SU-DHL-6 (cell line): ENCODE results near the gene CYTH1.

Experiments
- H2AFZ ChIP-seq: fragments of 200-600 bp; sonication (generic); 2 replicates; pipeline ENCODE4 v1.6.1; 2014; ENCODE audit warnings: low read depth, mild to moderate bottlenecking, moderate library complexity, mixed read lengths, antibody characterized with exemption, low read length; ENCODE audit not compliant: severe bottlenecking
- H3F3A ChIP-seq: fragments of 200-600 bp; shearing (Covaris generic); 2 replicates; pipeline ENCODE4 v1.6.0; 2016; ENCODE audit warnings: antibody characterized with exemption, mild to moderate bottlenecking; ENCODE audit not compliant: insufficient read depth
- H3K27ac ChIP-seq: fragments of 200-600 bp; sonication (generic); 2 replicates; pipeline ENCODE4 v1.5.1; 2016; ENCODE audit warnings: low read depth, mild to moderate bottlenecking, low read length, moderate library complexity, mixed read lengths
- H3K27me3 ChIP-seq: fragments of 200-600 bp; sonication (generic), shearing (Covaris generic); 2 replicates; pipeline ENCODE4 v1.6.0; 2014; ENCODE audit warnings: mild to moderate bottlenecking, low read length
- H3K36me3 ChIP-seq: fragments of 200-600 bp; sonication (generic); 2 replicates; pipeline ENCODE4 v1.6.1; 2014; ENCODE audit warnings: mild to moderate bottlenecking, low read length, mixed read lengths
- H3K4me2 ChIP-seq: fragments of 300-600, 200-600 bp; shearing (Covaris generic), sonication (generic); 2 replicates; pipeline ENCODE4 v1.6.0; 2014; ENCODE audit warnings: low read length, low read depth, mild to moderate bottlenecking; ENCODE audit not compliant: poor library complexity, severe bottlenecking
- H3K4me3 ChIP-seq: fragments of 200-600 bp; sonication (generic); 2 replicates; pipeline ENCODE4 v1.5.1; 2014; ENCODE audit warnings: antibody characterized with exemption, low read length, mild to moderate bottlenecking, mixed read lengths; ENCODE audit not compliant: insufficient read depth, poor library complexity, severe bottlenecking
- H3K79me2 ChIP-seq: fragments of 200-600 bp; sonication (generic); 2 replicates; pipeline ENCODE4 v1.6.1; 2014; ENCODE audit warnings: mild to moderate bottlenecking, low read length, moderate library complexity; ENCODE audit not compliant: insufficient read depth
- H3K9ac ChIP-seq: fragments of 200-600 bp; sonication (generic); 2 replicates; pipeline ENCODE4 v1.7.0; 2014; ENCODE audit warnings: mild to moderate bottlenecking, low read length
- H3K9me2 ChIP-seq: fragments of 200-600 bp; sonication (generic); replicated peaks from 2 replicates; pipeline ENCODE4 v1.6.1; 2014; ENCODE audit warnings: low read length; ENCODE audit not compliant: insufficient read depth
- H3K9me3 ChIP-seq: fragments of 200-600 bp; sonication (generic); 2 replicates; pipeline ENCODE4 v1.6.1; 2014; ENCODE audit warnings: low read length, mixed read lengths; ENCODE audit not compliant: insufficient read depth
- H4K20me1 ChIP-seq: fragments of 200-600 bp; sonication (generic); 2 replicates; pipeline ENCODE4 v1.6.1; 2014; ENCODE audit warnings: low read depth, mild to moderate bottlenecking, antibody characterized with exemption, low read length, moderate library complexity, mixed read lengths
- CTCF ChIP-seq: fragments of 200-600 bp; sonication (generic); IDR thresholded peaks from one replicate; pipeline ENCODE4 v1.5.1; 2017; ENCODE audit warnings: antibody characterized with exemption, mild to moderate bottlenecking, low read length, moderate library complexity; ENCODE audit not compliant: insufficient read depth, poor library complexity, severe bottlenecking
- EZH2phosphoT487 ChIP-seq: fragments of 200-600 bp; sonication (generic), shearing (Covaris generic); conservative IDR thresholded peaks from 2 replicates; pipeline ENCODE4 v1.6.1; 2018; ENCODE audit warnings: mild to moderate bottlenecking, antibody characterized with exemption, low read length, moderate library complexity, mixed read lengths

The CYTH1 gene

GRCh38 chr17:78697554-78698343 is 84.3 kb downstream of the CYTH1 start:
- H2AFZ ChIP-seq, result no peak overlapping the region
- H4K20me1 ChIP-seq, result no peaks in the 10 kb centered on the region
- H3K4me3 ChIP-seq, result no peak overlapping the region
- no peaks in the 10 kb centered on the region for H3K27me3 ChIP-seq
- H3K9me2 ChIP-seq, result no peaks in the 10 kb centered on the region
- H3K36me3 ChIP-seq, result peaks cover 50% of the 10 kb centered on the region
- peak overlapping the region; percentile 76 for H3K27ac ChIP-seq
- peak overlapping the region; percentile 2; the same call in 1 of the 2 replicates for H3K9ac ChIP-seq
- peaks cover 27% of the 10 kb centered on the region for H3F3A ChIP-seq
- no peaks in the 10 kb centered on the region for H3K9me3 ChIP-seq
- peak overlapping the region; percentile 45 for H3K4me2 ChIP-seq
- TF ChIP-seq EZH2phosphoT487 (no peak), CTCF (no peak)
- peaks cover 4% of the 10 kb centered on the region; the same call in 1 of the 2 replicates for H3K79me2 ChIP-seq

GRCh38 chr17:78697122-78697521 is 85.0 kb downstream of the CYTH1 start:
- no peaks in the 10 kb centered on the region for H3K9me3 ChIP-seq
- no peak for TF ChIP-seq EZH2phosphoT487
- no peak for TF ChIP-seq CTCF
- no peaks in the 10 kb centered on the region for H4K20me1 ChIP-seq
- H2AFZ ChIP-seq, result no peak overlapping the region
- H3K9ac ChIP-seq, result peak overlapping the region; percentile 2; the same call in 1 of the 2 replicates
- peak overlapping the region; percentile 76 for H3K27ac ChIP-seq
- H3K27me3 ChIP-seq, result no peaks in the 10 kb centered on the region
- no peak overlapping the region for H3K4me3 ChIP-seq
- H3K79me2 ChIP-seq, result peaks cover 4% of the 10 kb centered on the region; the same call in 1 of the 2 replicates
- H3K9me2 ChIP-seq, result no peaks in the 10 kb centered on the region
- H3K4me2 ChIP-seq, result peak overlapping the region; percentile 45
- peaks cover 27% of the 10 kb centered on the region for H3F3A ChIP-seq
- H3K36me3 ChIP-seq, result peaks cover 50% of the 10 kb centered on the region

GRCh38 chr17:78696016-78696982 is 85.8 kb downstream of the CYTH1 start:
- H3K9ac ChIP-seq, result peak overlapping the region; percentile 3; the same call in 1 of the 2 replicates
- H3K9me3 ChIP-seq, result no peaks in the 10 kb centered on the region
- H3K4me2 ChIP-seq, result peak overlapping the region; percentile 45
- H2AFZ ChIP-seq, result no peak overlapping the region
- H3K79me2 ChIP-seq, result peaks cover 4% of the 10 kb centered on the region; the same call in 1 of the 2 replicates
- H3K27ac ChIP-seq, result peak overlapping the region; percentile 76
- no peak overlapping the region for H3K4me3 ChIP-seq
- peaks cover 24% of the 10 kb centered on the region for H3F3A ChIP-seq
- H4K20me1 ChIP-seq, result no peaks in the 10 kb centered on the region
- H3K9me2 ChIP-seq, result no peaks in the 10 kb centered on the region
- no peaks in the 10 kb centered on the region for H3K27me3 ChIP-seq
- H3K36me3 ChIP-seq, result peaks cover 52% of the 10 kb centered on the region
- TF ChIP-seq EZH2phosphoT487 (no peak), CTCF (no peak)
